Ishikawa (cell line): ENCODE results near the gene MAMDC4.

ENCODE experiments used
- CREB1 ChIP-seq: IDR thresholded peaks from 2 replicates; pipeline ENCODE4 v1.6.1; 2012; ENCODE audit warnings: low read depth
- NFIC ChIP-seq: IDR thresholded peaks from 2 replicates; pipeline ENCODE4 v1.6.1; 2012
- TAF1 ChIP-seq: IDR thresholded peaks from 2 replicates; pipeline ENCODE4 v1.6.1; 2012; ENCODE audit warnings: low read depth, mild to moderate bottlenecking
- TF ChIP-seq, protein P1 (sequence below): IDR thresholded peaks from 2 replicates; pipeline ENCODE4 v1.6.1; 2012; ENCODE audit warnings: low read depth, mild to moderate bottlenecking

GRCh38 chr9:136900556-136900955, 48.4 kb downstream of the MAMDC4 start:
- TF ChIP-seq, protein P1, sequence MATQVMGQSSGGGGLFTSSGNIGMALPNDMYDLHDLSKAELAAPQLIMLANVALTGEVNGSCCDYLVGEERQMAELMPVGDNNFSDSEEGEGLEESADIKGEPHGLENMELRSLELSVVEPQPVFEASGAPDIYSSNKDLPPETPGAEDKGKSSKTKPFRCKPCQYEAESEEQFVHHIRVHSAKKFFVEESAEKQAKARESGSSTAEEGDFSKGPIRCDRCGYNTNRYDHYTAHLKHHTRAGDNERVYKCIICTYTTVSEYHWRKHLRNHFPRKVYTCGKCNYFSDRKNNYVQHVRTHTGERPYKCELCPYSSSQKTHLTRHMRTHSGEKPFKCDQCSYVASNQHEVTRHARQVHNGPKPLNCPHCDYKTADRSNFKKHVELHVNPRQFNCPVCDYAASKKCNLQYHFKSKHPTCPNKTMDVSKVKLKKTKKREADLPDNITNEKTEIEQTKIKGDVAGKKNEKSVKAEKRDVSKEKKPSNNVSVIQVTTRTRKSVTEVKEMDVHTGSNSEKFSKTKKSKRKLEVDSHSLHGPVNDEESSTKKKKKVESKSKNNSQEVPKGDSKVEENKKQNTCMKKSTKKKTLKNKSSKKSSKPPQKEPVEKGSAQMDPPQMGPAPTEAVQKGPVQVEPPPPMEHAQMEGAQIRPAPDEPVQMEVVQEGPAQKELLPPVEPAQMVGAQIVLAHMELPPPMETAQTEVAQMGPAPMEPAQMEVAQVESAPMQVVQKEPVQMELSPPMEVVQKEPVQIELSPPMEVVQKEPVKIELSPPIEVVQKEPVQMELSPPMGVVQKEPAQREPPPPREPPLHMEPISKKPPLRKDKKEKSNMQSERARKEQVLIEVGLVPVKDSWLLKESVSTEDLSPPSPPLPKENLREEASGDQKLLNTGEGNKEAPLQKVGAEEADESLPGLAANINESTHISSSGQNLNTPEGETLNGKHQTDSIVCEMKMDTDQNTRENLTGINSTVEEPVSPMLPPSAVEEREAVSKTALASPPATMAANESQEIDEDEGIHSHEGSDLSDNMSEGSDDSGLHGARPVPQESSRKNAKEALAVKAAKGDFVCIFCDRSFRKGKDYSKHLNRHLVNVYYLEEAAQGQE = no peak
- TF ChIP-seq NFIC (no peak), TAF1 (no peak), CREB1 (no peak)
